ENCODE measurements around the gene RPEL1. TPM values are rescaled to one million over a fixed set of nuclear protein-coding genes. Genes with fewer than 3 reads are reported as not detected.
"Not testable (repeated sequence)": the region's sequence is repeated elsewhere in the genome, so short reads cannot be mapped to it uniquely, and the experiment has no call there.

The RPEL1 gene
- total RNA-seq, 1 experiment from 2014 or later: 0.10 TPM

GRCh38 chr10:103204353-103205255 is 41.1 kb upstream of the RPEL1 start:
- CTCF ChIA-PET: no interaction called here

GRCh38 chr10:103205401-103205800 is 40.3 kb upstream of the RPEL1 start:
- POLR2A ChIA-PET: not testable (repeated sequence)

More at GRCh38 chr10:103204353-103205255, 41.1 kb upstream of the RPEL1 start:
- Histone ChIP-seq H3K27ac (ENCODE audit: low read depth, low read length) (no peak overlapping the region), H4K20me1 (ENCODE audit: insufficient read depth) (no peaks in the 10 kb centered on the region), H3K9me3 (ENCODE audit: control insufficient read depth in 1 of 2, insufficient read depth in 1 of 2, low read depth in 1 of 2, low read length in 2 of 2) (peaks cover 0 to 5% of the 10 kb centered on the region in 2 experiments; a peak in 1 of 4 replicates), H2AFZ (ENCODE audit: low read depth, low read length, poor library complexity, severe bottlenecking) (no peak overlapping the region), H3K9ac (ENCODE audit: low read length) (no peak overlapping the region), H3K4me1 (ENCODE audit: control insufficient read depth in 1 of 2, insufficient read depth in 2 of 2, low read length in 2 of 2) (peaks cover 3 to 5% of the 10 kb centered on the region in 2 experiments; a peak in 2 of 4 replicates), H3K9me2 (ENCODE audit: insufficient read depth) (no peaks in the 10 kb centered on the region), H3K36me3 (ENCODE audit: control insufficient read depth in 1 of 2, insufficient read depth in 2 of 2, low read length in 2 of 2) (no peaks in the 10 kb centered on the region), H3K4me3 (replicated peaks in 1 of 2; ENCODE audit: low read depth in 1 of 2, low read length in 2 of 2) (no peak overlapping the region), H3K4me2 (ENCODE audit: low read length) (no peak overlapping the region), H3K79me2 (ENCODE audit: insufficient read depth, low read length) (no peaks in the 10 kb centered on the region), H3K27me3 (ENCODE audit: insufficient read depth, low read length) (no peaks in the 10 kb centered on the region)
- POLR2A ChIA-PET: interaction anchor here (1.4 kb wide), 1 partner anchor 12 kb away, joined by 4 read pairs; the partner anchor contains the start of gene NT5C2
- intact Hi-C loops (cut with micrococcal nuclease): no loop called here
- DNase-seq (ENCODE audit: low read depth, low spot score) (no peak), ATAC-seq (no peak)
- BruUV-seq (replicated peaks): no TSS peak
- RAD21 ChIA-PET (ENCODE audit: low non-redundant PET in 1 of 2, low total read pairs in 2 of 2, uncharacterized antibody in 2 of 2, unreplicated experiment in 2 of 2): no interaction called here
- TF ChIP-seq SRF (IDR thresholded peaks at IDR 0.05; ENCODE audit: low read depth) (no peak), YY1 (IDR thresholded peaks at IDR 0.05; ENCODE audit: extremely low read depth, insufficient replicate concordance, low read depth, low read length) (no peak), MAX (IDR thresholded peaks at IDR 0.05) (no peak), SP1 (IDR thresholded peaks at IDR 0.05; ENCODE audit: low read depth) (no peak), EZH2 (IDR thresholded peaks at IDR 0.05) (no peak), RAD21 (IDR thresholded peaks at IDR 0.05; ENCODE audit: low read depth) (no peak), ATF3 (IDR thresholded peaks at IDR 0.05) (no peak), JUND (IDR thresholded peaks at IDR 0.05) (no peak), CEBPB (IDR thresholded peaks at IDR 0.05; ENCODE audit: low read depth) (no peak), ZBTB33 (IDR thresholded peaks at IDR 0.05; ENCODE audit: extremely low read depth, insufficient replicate concordance, low read length) (no peak), CBX3 (IDR thresholded peaks at IDR 0.05; ENCODE audit: low read depth) (no peak), TCF7L2 (IDR thresholded peaks at IDR 0.05; ENCODE audit: borderline replicate concordance, extremely low read depth, insufficient read depth, insufficient read length) (no peak)

More at GRCh38 chr10:103205401-103205800, 40.3 kb upstream of the RPEL1 start:
- H2AFZ ChIP-seq (ENCODE audit: low read depth, low read length, poor library complexity, severe bottlenecking); H3K4me2 ChIP-seq (ENCODE audit: low read length); intact Hi-C loops (cut with micrococcal nuclease); CTCF ChIA-PET; H4K20me1 ChIP-seq (ENCODE audit: insufficient read depth); H3K9ac ChIP-seq (ENCODE audit: low read length); H3K4me3 ChIP-seq (replicated peaks in 1 of 2; ENCODE audit: low read depth in 1 of 2, low read length in 2 of 2); H3K4me1 ChIP-seq (ENCODE audit: control insufficient read depth in 1 of 2, insufficient read depth in 2 of 2, low read length in 2 of 2); H3K36me3 ChIP-seq (ENCODE audit: control insufficient read depth in 1 of 2, insufficient read depth in 2 of 2, low read length in 2 of 2); H3K27ac ChIP-seq (ENCODE audit: low read depth, low read length); BruUV-seq (replicated peaks); RAD21 ChIA-PET (ENCODE audit: low non-redundant PET in 1 of 2, low total read pairs in 2 of 2, uncharacterized antibody in 2 of 2, unreplicated experiment in 2 of 2); H3K27me3 ChIP-seq (ENCODE audit: insufficient read depth, low read length); H3K9me2 ChIP-seq (ENCODE audit: insufficient read depth); DNase-seq (ENCODE audit: low read depth, low spot score); ATAC-seq; H3K79me2 ChIP-seq (ENCODE audit: insufficient read depth, low read length): not testable (repeated sequence)
- H3K9me3 ChIP-seq (ENCODE audit: control insufficient read depth in 1 of 2, insufficient read depth in 1 of 2, low read depth in 1 of 2, low read length in 2 of 2): peaks cover 3 to 11% of the 10 kb centered on the region in 2 experiments; a peak in 2 of 4 replicates

Data from HCT116 (cell line).